ENCODE data around the gene EHF. TPM values are rescaled to one million over a fixed set of nuclear protein-coding genes. Genes with fewer than 3 reads are reported as not detected.
"Not testable (repeated sequence)": the region's sequence is repeated elsewhere in the genome, so short reads cannot be mapped to it uniquely, and the experiment has no call there.

Gene EHF
- total RNA-seq, 3 donors from 2014 or later, result 125 to 372 (median 259) TPM

GRCh38 chr11:34680206-34680605 lies 59.3 kb downstream of the EHF start:
- Histone ChIP-seq H3K36me3 (ENCODE audit: low read depth) (no peaks in the 10 kb centered on the region), H3K4me1 (ENCODE audit: low read depth) (no peaks in the 10 kb centered on the region), H3K4me3 (no peak overlapping the region), H3K9me3 (no peaks in the 10 kb centered on the region)
- ATAC-seq (no peak), DNase-seq (no peak)
- no peak for TF ChIP-seq CTCF (IDR thresholded peaks at IDR 0.05)
- intact Hi-C loops (cut with DNase I, micrococcal nuclease), result no loop called here

GRCh38 chr11:34680918-34681586 lies 60.2 kb downstream of the EHF start:
- H3K4me1 ChIP-seq (ENCODE audit: low read depth), result no peaks in the 10 kb centered on the region
- ATAC-seq, result no peak
- H3K4me3 ChIP-seq, result no peak overlapping the region
- H3K36me3 ChIP-seq (ENCODE audit: low read depth), result no peaks in the 10 kb centered on the region
- no peak for TF ChIP-seq CTCF (IDR thresholded peaks at IDR 0.05)
- no peaks in the 10 kb centered on the region for H3K9me3 ChIP-seq
- DNase-seq, result no peak
- intact Hi-C loops (cut with DNase I, micrococcal nuclease), result no loop called here

- Histone ChIP-seq H3K4me3 (no peak overlapping the region), H3K9me3 (no peaks in the 10 kb centered on the region), H3K4me1 (ENCODE audit: low read depth) (no peaks in the 10 kb centered on the region), H3K36me3 (ENCODE audit: low read depth) (no peaks in the 10 kb centered on the region)
- DNase-seq, result no peak
- no peak for ATAC-seq
- TF ChIP-seq CTCF (IDR thresholded peaks at IDR 0.05), result no peak
- intact Hi-C loops (cut with DNase I, micrococcal nuclease), result no loop called here
Measured at GRCh38 chr11:34682825-34683224, 61.9 kb downstream of the EHF start.

GRCh38 chr11:34683396-34683795 lies 62.5 kb downstream of the EHF start:
- intact Hi-C loops (cut with DNase I, micrococcal nuclease), result no loop called here
- Histone ChIP-seq H3K36me3 (ENCODE audit: low read depth) (no peaks in the 10 kb centered on the region), H3K4me3 (no peak overlapping the region), H3K4me1 (ENCODE audit: low read depth) (no peaks in the 10 kb centered on the region), H3K9me3 (no peaks in the 10 kb centered on the region)
- TF ChIP-seq CTCF (IDR thresholded peaks at IDR 0.05), result no peak
- ATAC-seq (no peak), DNase-seq (no peak)

GRCh38 chr11:34685864-34686263 lies 65.0 kb downstream of the EHF start:
- Histone ChIP-seq H3K9me3 (no peaks in the 10 kb centered on the region), H3K4me1 (ENCODE audit: low read depth) (no peaks in the 10 kb centered on the region), H3K4me3 (no peak overlapping the region), H3K36me3 (ENCODE audit: low read depth) (no peaks in the 10 kb centered on the region)
- intact Hi-C loops (cut with DNase I, micrococcal nuclease), result no loop called here
- TF ChIP-seq CTCF (IDR thresholded peaks at IDR 0.05), result no peak
- ATAC-seq, result no peak
- no peak for DNase-seq

- DNase-seq; H3K4me1 ChIP-seq (ENCODE audit: low read depth); H3K4me3 ChIP-seq; ATAC-seq; H3K9me3 ChIP-seq; intact Hi-C loops (cut with DNase I, micrococcal nuclease); H3K36me3 ChIP-seq (ENCODE audit: low read depth): not testable (repeated sequence)
Measured at GRCh38 chr11:34692299-34692698, 71.4 kb downstream of the EHF start.
